HepG2 (cell line): Measurements from ENCODE around the gene SLC25A17.
"Not testable (repeated sequence)": the region's sequence is repeated elsewhere in the genome, so short reads cannot be mapped to it uniquely, and the experiment has no call there.

ENCODE experiments used
- CTCF ChIP-seq: sonication (generic); formaldehyde crosslinking; IDR thresholded peaks from 2 replicates; pipeline ENCODE4 v1.5.0; 2020; ENCODE audit warnings: mild to moderate bottlenecking, missing genetic modification reagents, moderate library complexity
- FOXK1 ChIP-seq: sonication (generic); formaldehyde crosslinking; IDR thresholded peaks from 2 replicates; pipeline ENCODE4 v1.4.0; 2020; ENCODE audit warnings: low read depth, missing genetic modification reagents, borderline replicate concordance
- POLR2AphosphoS5 ChIP-seq: IDR thresholded peaks from 2 replicates; pipeline ENCODE4 v1.6.1; 2012; ENCODE audit warnings: low read depth, low read length
- PRMT3 ChIP-seq: sonication (generic); formaldehyde crosslinking; IDR thresholded peaks from 2 replicates; pipeline ENCODE4 v1.8.1; 2022; ENCODE audit warnings: low read depth, mild to moderate bottlenecking, moderate library complexity, missing genetic modification reagents, borderline replicate concordance
- YY1 ChIP-seq: IDR thresholded peaks from 2 replicates; pipeline ENCODE4 v1.6.1; 2011; ENCODE audit warnings: low read length, low read depth, moderate library complexity, mild to moderate bottlenecking; ENCODE audit not compliant: insufficient read depth, insufficient replicate concordance
- ZFP36 ChIP-seq: fragments of 150-350 bp; IDR thresholded peaks from 2 replicates; pipeline ENCODE4 v1.6.1; 2018; ENCODE audit warnings: borderline replicate concordance, low read length, low read depth; ENCODE audit not compliant: partially characterized antibody
- ZNF792 ChIP-seq: IDR thresholded peaks from 2 replicates; pipeline ENCODE4 v1.6.1; 2016

GRCh38 chr22:40781749-40782148 is 37.4 kb downstream of the SLC25A17 start:
- not testable (repeated sequence) for TF ChIP-seq PRMT3; POLR2AphosphoS5; CTCF (CRISPR knock-in tag); FOXK1 (CRISPR knock-in tag); YY1; ZFP36; ZNF792 (CRISPR knock-in tag)
